Adrenal gland (tissue), 12 donors: ENCODE measurements around the gene GSK3A. TPM values are rescaled to one million over a fixed set of nuclear protein-coding genes. Genes with fewer than 3 reads are reported as not detected.

ENCODE experiments used
- DNase-seq, 7 donors: peaks; one replicate each; pipeline ENCODE4 v3.0.0-alpha.2; 2019 to 2020
- H3K27ac ChIP-seq, 5 donors: fragments of 200-600 bp; sonication (generic) in 4 of 5; 1 replicate in 3 of 5; 2 replicates in 2 of 5; pipeline versions ENCODE4 v1.5.1 to v1.8.0; 2016 to 2020; ENCODE audit warnings: mild to moderate bottlenecking in 1 of 5
- H3K27me3 ChIP-seq: fragments of 200-600 bp; 2 replicates; pipeline ENCODE4 v1.8.0; 2021
- H3K36me3 ChIP-seq, 2 donors: fragments of 200-600 bp; replicated peaks in 1 of 2; 1 replicate in 1 of 2; 2 replicates in 1 of 2; pipeline versions ENCODE4 v1.5.1 to v1.8.0; 2018 to 2022
- H3K4me1 ChIP-seq, 2 donors: fragments of 200-600 bp; replicated peaks in 1 of 2; 1 replicate in 1 of 2; 2 replicates in 1 of 2; pipeline versions ENCODE4 v1.5.1 to v1.8.0; 2018 to 2021
- H3K4me3 ChIP-seq, 4 donors: fragments of 200-600 bp; sonication (generic) in 3 of 4; one replicate each; pipeline ENCODE4 v1.5.1; 2016 to 2018
- H3K9me3 ChIP-seq, 3 donors: fragments of 200-600 bp; sonication (generic) in 1 of 3; replicated peaks in 1 of 3; 1 replicate in 2 of 3; 2 replicates in 1 of 3; pipeline versions ENCODE4 v1.5.1 to v1.8.0; 2016 to 2021
- POLR2A ChIP-seq, 2 donors: fragments of 450-650 bp; IDR thresholded peaks; one replicate each; pipeline ENCODE4 v1.6.1; 2017; ENCODE audit warnings: antibody characterized with exemption in 2 of 2, mild to moderate bottlenecking in 2 of 2, moderate library complexity in 1 of 2
- WGBS, 4 donors: extraction: QIAGEN DNeasy Blood & Tissue Kit in 2 of 4; methylation state at CpG; one replicate each; pipeline versions ENCODE4 v1.1.5 to v1.1.7; 2013 to 2017; 5-methylcytosine and 5-hydroxymethylcytosine counted together
- intact Hi-C, 2 donors: fragments of 100-400 bp; cut with DNase I; formaldehyde crosslinking; loops; one replicate each; pipeline versions ENCODE4 v1.14.1 to v1.15.0; 2022 to 2023
- polyA plus RNA-seq, 3 donors: library from polyadenylated mRNA; stranded (reverse); fragments of 200-250 nt in 2 of 3; fragments of 350-450 nt in 1 of 3; fragmentation: Illumina TruSeq in 1 of 3; extraction: RNeasy Lipid Tissue Mini Kit (QIAGEN cat#74804) in 1 of 3; gene quantifications; one replicate each; pipeline ENCODE4 v1.2.3, GENCODE V29; 2013 to 2014
- total RNA-seq, 9 donors: library from RNA; depleted of rRNA in 4 of 9; stranded (reverse); fragments of >200 nt in 4 of 9; fragments of 120-200 nt in 1 of 9; fragmentation: NEBNext Ultra II Directional in 1 of 9; extraction: Animal tissue kit (Norgen Biotek cat#: 25700) in 1 of 9; gene quantifications; one replicate each; pipeline versions ENCODE4 v1.1.0 to v1.2.4, GENCODE V29; 2013 to 2023
- TF ChIP-seq, protein P1 (sequence below), 6 experiments: fragments of 450-650 bp in 4 of 6; fragments of 200-600 bp in 2 of 6; sonication (generic) in 1 of 6; IDR thresholded peaks; 1 replicate in 5 of 6; 2 replicates in 1 of 6; pipeline versions ENCODE4 v1.5.1 to v1.8.0; 2016 to 2021; ENCODE audit warnings: antibody characterized with exemption in 6 of 6, mild to moderate bottlenecking in 2 of 6, moderate library complexity in 1 of 6
- donor health status: healthy with polysubstance abuse.
- donor health status: Bipolar disorder and iron deficiency.
- donor health status: DM: yes; HTN: yes; CAD: no.
- donor health status: DM: no; HTN: no; CAD: no.
- donor health status: DM: no; HTN: no; CAD: no.
- donor health status: DM: yes; HTN: yes; CAD: no.

The GSK3A gene
- total and polyA plus RNA-seq, 12 donors = 19.5 to 94.9 (median 49.7) TPM

DNA sequence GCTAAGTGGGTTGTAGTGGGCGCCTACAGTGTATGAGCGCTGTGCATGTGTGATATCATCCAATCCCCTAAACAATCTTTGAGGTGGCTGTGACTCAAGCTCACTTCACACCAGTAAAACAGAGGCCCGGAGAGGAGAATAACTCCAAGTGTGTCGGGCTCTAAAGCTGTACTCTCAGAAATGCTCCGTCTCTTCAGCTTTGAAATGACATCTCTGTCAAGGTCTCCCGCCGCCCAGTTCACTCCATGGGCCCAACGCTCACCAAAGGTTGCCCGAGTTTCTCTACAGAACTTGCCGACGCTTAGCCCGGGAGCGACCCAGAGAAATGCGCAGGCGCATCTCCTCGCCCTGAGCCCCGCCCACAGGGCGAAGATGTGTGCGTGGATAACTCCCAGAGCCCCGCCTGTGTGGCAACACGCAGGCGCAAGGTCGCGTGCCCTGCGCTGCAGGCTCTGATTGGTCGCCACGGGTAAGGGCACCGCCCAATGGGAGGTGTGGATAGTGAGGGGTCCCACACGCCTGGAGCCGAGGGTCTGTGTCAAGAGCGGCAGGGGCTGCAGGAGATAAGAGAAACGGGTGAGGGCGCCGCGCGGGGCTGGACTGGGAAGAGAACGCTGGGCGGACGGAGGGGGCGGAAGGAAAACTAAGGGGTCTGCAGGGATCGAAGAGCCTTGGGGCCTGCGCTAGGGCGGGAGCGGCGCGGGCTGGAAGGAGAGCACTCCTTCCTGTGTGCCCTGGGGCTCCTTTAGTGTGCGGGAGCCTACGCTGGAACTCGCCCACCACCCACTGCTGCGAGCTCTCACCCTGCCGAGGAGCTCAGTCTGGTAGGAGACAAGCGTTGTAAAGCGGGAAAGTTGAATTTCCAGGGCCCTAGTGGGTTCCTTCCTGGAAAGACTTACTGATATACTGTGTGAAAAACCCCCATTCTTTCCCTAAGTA is 22.3 kb downstream of the GSK3A start, which contains the start of gene ZNF526:
ZNF526 (plus strand) TSS at position 501 of the 939 bp plus-strand sequence. CDS start 4,092 bp downstream, outside the sequence.
- H3K4me1 ChIP-seq = peaks cover 17 to 49% of the 10 kb centered on the region in 2 donors
- TF ChIP-seq, protein P1, sequence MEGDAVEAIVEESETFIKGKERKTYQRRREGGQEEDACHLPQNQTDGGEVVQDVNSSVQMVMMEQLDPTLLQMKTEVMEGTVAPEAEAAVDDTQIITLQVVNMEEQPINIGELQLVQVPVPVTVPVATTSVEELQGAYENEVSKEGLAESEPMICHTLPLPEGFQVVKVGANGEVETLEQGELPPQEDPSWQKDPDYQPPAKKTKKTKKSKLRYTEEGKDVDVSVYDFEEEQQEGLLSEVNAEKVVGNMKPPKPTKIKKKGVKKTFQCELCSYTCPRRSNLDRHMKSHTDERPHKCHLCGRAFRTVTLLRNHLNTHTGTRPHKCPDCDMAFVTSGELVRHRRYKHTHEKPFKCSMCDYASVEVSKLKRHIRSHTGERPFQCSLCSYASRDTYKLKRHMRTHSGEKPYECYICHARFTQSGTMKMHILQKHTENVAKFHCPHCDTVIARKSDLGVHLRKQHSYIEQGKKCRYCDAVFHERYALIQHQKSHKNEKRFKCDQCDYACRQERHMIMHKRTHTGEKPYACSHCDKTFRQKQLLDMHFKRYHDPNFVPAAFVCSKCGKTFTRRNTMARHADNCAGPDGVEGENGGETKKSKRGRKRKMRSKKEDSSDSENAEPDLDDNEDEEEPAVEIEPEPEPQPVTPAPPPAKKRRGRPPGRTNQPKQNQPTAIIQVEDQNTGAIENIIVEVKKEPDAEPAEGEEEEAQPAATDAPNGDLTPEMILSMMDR (IDR thresholded peaks at IDR 0.05) = no peak
- peak in 1 of 2 donors; percentile 78 for TF ChIP-seq POLR2A (IDR thresholded peaks at IDR 0.05)
- 1% methylated on average over 29 to 53 of the region's 53 CpGs for WGBS, 4 donors
- peak within 1 kb of the TSS; percentile 52 to 97 (median 78) for H3K4me3 ChIP-seq
- no peaks in the 10 kb centered on the region for H3K27me3 ChIP-seq
- intact Hi-C loops = no loop called here
- peaks cover 0 to 13% of the 10 kb centered on the region in 2 donors for H3K36me3 ChIP-seq
- peak within 1 kb of the TSS; percentile 64 to 97 (median 81) for H3K27ac ChIP-seq
- no peaks in the 10 kb centered on the region for H3K9me3 ChIP-seq
- peak; percentile 97 to 98 (median 97) for DNase-seq

DNA sequence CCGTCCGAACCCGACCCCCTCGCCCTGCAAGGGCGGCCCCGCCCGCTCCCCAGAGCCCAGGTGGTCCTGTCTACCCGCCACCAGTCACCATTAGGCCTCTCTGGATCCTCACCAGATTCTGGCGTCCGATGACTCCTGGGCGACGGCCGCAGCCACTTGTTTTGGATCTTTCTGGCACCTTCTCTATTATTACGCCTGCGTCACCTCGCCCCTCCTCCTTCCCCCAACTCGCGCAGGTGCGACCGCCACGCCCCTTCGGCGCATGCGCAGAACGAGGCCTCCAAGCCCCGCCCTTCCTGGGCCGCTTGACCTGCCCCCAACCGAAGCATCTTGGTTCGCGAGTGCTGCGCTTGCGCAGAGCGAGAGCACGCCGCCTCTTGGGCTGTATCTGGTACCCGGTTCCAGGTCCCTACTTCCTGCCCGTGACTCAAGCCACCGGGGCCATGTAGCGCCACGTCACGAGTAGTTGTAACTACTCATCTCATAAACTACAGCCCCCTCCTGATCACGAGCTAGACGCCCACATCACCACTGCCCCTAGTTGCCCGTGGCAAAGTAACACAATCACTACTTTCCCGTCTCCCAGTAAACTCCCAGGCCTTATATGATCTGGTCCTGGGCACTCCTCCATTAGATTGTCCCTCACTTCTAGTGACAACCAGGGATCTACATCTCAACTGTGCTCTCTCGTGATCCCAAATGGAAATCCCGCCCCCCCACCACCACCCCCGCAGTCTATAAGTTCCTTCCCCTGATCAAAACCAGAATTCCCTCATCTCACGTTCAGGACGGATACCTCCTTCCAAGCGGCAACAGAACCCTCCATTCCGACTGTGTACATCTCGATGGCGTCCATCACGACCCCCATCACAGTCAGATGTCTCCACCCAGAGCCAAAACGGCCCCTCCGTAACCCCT is 24.6 kb downstream of the GSK3A start, which contains the start of gene DEDD2:
DEDD2 (minus strand) TSS at position 158 of the 918 bp plus-strand sequence. CDS start 670 bp downstream, outside the sequence.
- WGBS, 4 donors = 15 to 24% (median 16%) methylated on average over 36 to 57 of the region's 57 CpGs
- peak; percentile 42 to 78 for TF ChIP-seq POLR2A (IDR thresholded peaks at IDR 0.05)
- TF ChIP-seq, protein P1 (IDR thresholded peaks at IDR 0.05) = no peak

DNA sequence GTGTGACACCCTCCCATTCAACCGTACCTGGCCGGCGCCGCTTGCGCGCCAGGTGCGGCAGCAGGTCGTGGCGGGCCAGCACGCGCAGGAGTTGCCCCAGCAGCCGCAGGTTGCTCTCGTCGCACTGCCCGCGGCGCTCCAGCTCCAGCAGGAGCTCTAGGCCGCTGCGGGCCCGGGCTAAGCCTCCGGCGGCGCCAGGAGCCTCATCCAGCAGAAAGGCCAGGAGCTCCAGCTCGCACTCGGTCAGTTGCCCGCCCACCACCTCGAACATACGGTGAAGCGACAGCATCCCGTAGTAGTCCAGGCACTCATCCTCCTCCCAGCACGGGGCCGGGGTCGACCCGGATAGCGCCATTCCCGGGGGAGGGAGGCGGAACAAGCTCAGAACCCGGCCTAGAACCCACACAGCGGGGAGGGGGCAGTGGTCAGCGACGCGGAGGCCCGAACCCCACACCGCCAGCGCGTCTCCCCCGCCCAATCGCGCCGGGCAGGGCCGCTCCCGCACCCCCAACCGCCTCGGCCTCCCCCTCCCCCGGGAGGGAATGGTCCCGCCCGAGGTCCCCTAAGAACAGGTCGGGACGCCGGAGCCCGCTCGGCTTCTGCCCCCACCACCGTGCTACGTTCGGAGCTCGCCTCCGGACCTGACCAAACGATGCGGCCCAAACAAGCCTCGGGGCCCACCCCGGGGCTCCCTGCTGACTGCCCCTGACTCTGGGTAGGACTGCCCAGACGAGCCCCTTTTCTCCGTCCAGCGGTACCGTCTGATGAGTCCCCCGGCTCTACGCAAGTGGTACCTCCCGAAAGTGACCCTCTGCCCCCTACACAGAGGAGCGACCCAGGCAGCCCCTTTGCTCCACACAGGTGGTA is 25.5 kb downstream of the GSK3A start:
- TF ChIP-seq, protein P1 (IDR thresholded peaks at IDR 0.05) = no peak
- no peak for TF ChIP-seq POLR2A (IDR thresholded peaks at IDR 0.05)
- Histone ChIP-seq H3K27me3 (no peaks in the 10 kb centered on the region), H3K27ac (peak overlapping the region; percentile 61 to 97 (median 74)), H3K9me3 (no peaks in the 10 kb centered on the region), H3K36me3 (peaks cover 0 to 19% of the 10 kb centered on the region in 2 donors), H3K4me3 (peak overlapping the region; percentile 34 to 86 (median 68)), H3K4me1 (peaks cover 17 to 69% of the 10 kb centered on the region in 2 donors)
- WGBS, 4 donors = 0 to 2% (median 1%) methylated on average over 1 to 79 of the region's 79 CpGs
- peak in 6 of 7 donors; percentile 55 to 71 (median 63) for DNase-seq
- intact Hi-C loops = no loop called here

More for the DNA sequence above, 24.6 kb downstream of the GSK3A start, which contains the start of gene DEDD2:
- intact Hi-C loops = no loop called here
- peak; percentile 98 to 99 (median 98) for DNase-seq
- Histone ChIP-seq H3K9me3 (no peaks in the 10 kb centered on the region), H3K27me3 (no peaks in the 10 kb centered on the region), H3K4me1 (peaks cover 17 to 62% of the 10 kb centered on the region in 2 donors), H3K36me3 (peaks cover 0 to 11% of the 10 kb centered on the region in 2 donors), H3K27ac (peak within 1 kb of the TSS; percentile 64 to 97 (median 74)), H3K4me3 (peak within 1 kb of the TSS; percentile 34 to 86 (median 68))
